ENCODE results near the gene PRKCE.

Gene PRKCE

GRCh38 chr2:46135228-46135855 lies 483.9 kb downstream of the PRKCE start:
- no peaks in the 10 kb centered on the region for H3K27me3 ChIP-seq (ENCODE audit: control insufficient read depth in 1 of 2, insufficient read depth in 2 of 2, low read length in 2 of 2)
- no peak overlapping the region for H3K9ac ChIP-seq (ENCODE audit: low read length in 2 of 2)
- H3K36me3 ChIP-seq (ENCODE audit: control insufficient read depth in 2 of 2, insufficient read depth in 2 of 2, low read length in 2 of 2): no peaks in the 10 kb centered on the region
- H3K27ac ChIP-seq (ENCODE audit: low read length): no peak overlapping the region
- H3K4me1 ChIP-seq (ENCODE audit: control insufficient read depth, insufficient read depth, low read length): peaks cover 5% of the 10 kb centered on the region
- no peak overlapping the region for H3K4me3 ChIP-seq (ENCODE audit: low read length in 2 of 2)
- no peaks in the 10 kb centered on the region for H3K9me3 ChIP-seq (ENCODE audit: control insufficient read depth in 2 of 2, low read length in 2 of 2)

- H3K4me1 ChIP-seq (ENCODE audit: control insufficient read depth, insufficient read depth, low read length): peaks cover 5% of the 10 kb centered on the region
- no peaks in the 10 kb centered on the region for H3K27me3 ChIP-seq (ENCODE audit: control insufficient read depth in 1 of 2, insufficient read depth in 2 of 2, low read length in 2 of 2)
- H3K36me3 ChIP-seq (ENCODE audit: control insufficient read depth in 2 of 2, insufficient read depth in 2 of 2, low read length in 2 of 2): no peaks in the 10 kb centered on the region
- no peak overlapping the region for H3K4me3 ChIP-seq (ENCODE audit: low read length in 2 of 2)
- H3K9me3 ChIP-seq (ENCODE audit: control insufficient read depth in 2 of 2, low read length in 2 of 2): no peaks in the 10 kb centered on the region
- H3K9ac ChIP-seq (ENCODE audit: low read length in 2 of 2): no peak overlapping the region
- no peak overlapping the region for H3K27ac ChIP-seq (ENCODE audit: low read length)
These were observed 484.5 kb downstream of the PRKCE start for GRCh38 chr2:46135958-46136357.

- H3K4me1 ChIP-seq (ENCODE audit: control insufficient read depth, insufficient read depth, low read length): peaks cover 5% of the 10 kb centered on the region
- no peaks in the 10 kb centered on the region for H3K27me3 ChIP-seq (ENCODE audit: control insufficient read depth in 1 of 2, insufficient read depth in 2 of 2, low read length in 2 of 2)
- no peak overlapping the region for H3K27ac ChIP-seq (ENCODE audit: low read length)
- H3K4me3 ChIP-seq (ENCODE audit: low read length in 2 of 2): no peak overlapping the region
- no peaks in the 10 kb centered on the region for H3K36me3 ChIP-seq (ENCODE audit: control insufficient read depth in 2 of 2, insufficient read depth in 2 of 2, low read length in 2 of 2)
- H3K9me3 ChIP-seq (ENCODE audit: control insufficient read depth in 2 of 2, low read length in 2 of 2): no peaks in the 10 kb centered on the region
- no peak overlapping the region for H3K9ac ChIP-seq (ENCODE audit: low read length in 2 of 2)
These were observed 485.0 kb downstream of the PRKCE start for GRCh38 chr2:46136481-46136880.

GRCh38 chr2:46136953-46137352 lies 485.5 kb downstream of the PRKCE start:
- H3K9me3 ChIP-seq (ENCODE audit: control insufficient read depth in 2 of 2, low read length in 2 of 2): no peaks in the 10 kb centered on the region
- H3K4me3 ChIP-seq (ENCODE audit: low read length in 2 of 2): no peak overlapping the region
- H3K27me3 ChIP-seq (ENCODE audit: control insufficient read depth in 1 of 2, insufficient read depth in 2 of 2, low read length in 2 of 2): no peaks in the 10 kb centered on the region
- no peak overlapping the region for H3K27ac ChIP-seq (ENCODE audit: low read length)
- H3K9ac ChIP-seq (ENCODE audit: low read length in 2 of 2): no peak overlapping the region
- peaks cover 5% of the 10 kb centered on the region for H3K4me1 ChIP-seq (ENCODE audit: control insufficient read depth, insufficient read depth, low read length)
- no peaks in the 10 kb centered on the region for H3K36me3 ChIP-seq (ENCODE audit: control insufficient read depth in 2 of 2, insufficient read depth in 2 of 2, low read length in 2 of 2)

- no peak overlapping the region for H3K4me3 ChIP-seq (ENCODE audit: low read length in 2 of 2)
- H3K27ac ChIP-seq (ENCODE audit: low read length): no peak overlapping the region
- no peaks in the 10 kb centered on the region for H3K4me1 ChIP-seq (ENCODE audit: control insufficient read depth, insufficient read depth, low read length)
- peaks cover 0 to 6% of the 10 kb centered on the region in 2 donors for H3K36me3 ChIP-seq (ENCODE audit: control insufficient read depth in 2 of 2, insufficient read depth in 2 of 2, low read length in 2 of 2)
- H3K27me3 ChIP-seq (ENCODE audit: control insufficient read depth in 1 of 2, insufficient read depth in 2 of 2, low read length in 2 of 2): no peaks in the 10 kb centered on the region
- no peaks in the 10 kb centered on the region for H3K9me3 ChIP-seq (ENCODE audit: control insufficient read depth in 2 of 2, low read length in 2 of 2)
- no peak overlapping the region for H3K9ac ChIP-seq (ENCODE audit: low read length in 2 of 2)
These were observed 491.3 kb downstream of the PRKCE start for GRCh38 chr2:46142546-46143428.

GRCh38 chr2:46143429-46144132 lies 492.1 kb downstream of the PRKCE start:
- Histone ChIP-seq H3K27ac (ENCODE audit: low read length) (no peak overlapping the region), H3K9me3 (ENCODE audit: control insufficient read depth in 2 of 2, low read length in 2 of 2) (no peaks in the 10 kb centered on the region), H3K9ac (ENCODE audit: low read length in 2 of 2) (no peak overlapping the region), H3K4me3 (ENCODE audit: low read length in 2 of 2) (no peak overlapping the region), H3K36me3 (ENCODE audit: control insufficient read depth in 2 of 2, insufficient read depth in 2 of 2, low read length in 2 of 2) (peaks cover 0 to 6% of the 10 kb centered on the region in 2 donors), H3K4me1 (ENCODE audit: control insufficient read depth, insufficient read depth, low read length) (no peaks in the 10 kb centered on the region), H3K27me3 (ENCODE audit: control insufficient read depth in 1 of 2, insufficient read depth in 2 of 2, low read length in 2 of 2) (no peaks in the 10 kb centered on the region)

GRCh38 chr2:46144133-46144800 lies 492.8 kb downstream of the PRKCE start:
- H3K4me3 ChIP-seq (ENCODE audit: low read length in 2 of 2): no peak overlapping the region
- H3K4me1 ChIP-seq (ENCODE audit: control insufficient read depth, insufficient read depth, low read length): no peaks in the 10 kb centered on the region
- no peaks in the 10 kb centered on the region for H3K9me3 ChIP-seq (ENCODE audit: control insufficient read depth in 2 of 2, low read length in 2 of 2)
- no peak overlapping the region for H3K27ac ChIP-seq (ENCODE audit: low read length)
- no peaks in the 10 kb centered on the region for H3K27me3 ChIP-seq (ENCODE audit: control insufficient read depth in 1 of 2, insufficient read depth in 2 of 2, low read length in 2 of 2)
- no peak overlapping the region for H3K9ac ChIP-seq (ENCODE audit: low read length in 2 of 2)
- peaks cover 0 to 6% of the 10 kb centered on the region in 2 donors for H3K36me3 ChIP-seq (ENCODE audit: control insufficient read depth in 2 of 2, insufficient read depth in 2 of 2, low read length in 2 of 2)

- peaks cover 0 to 6% of the 10 kb centered on the region in 2 donors for H3K36me3 ChIP-seq (ENCODE audit: control insufficient read depth in 2 of 2, insufficient read depth in 2 of 2, low read length in 2 of 2)
- no peaks in the 10 kb centered on the region for H3K27me3 ChIP-seq (ENCODE audit: control insufficient read depth in 1 of 2, insufficient read depth in 2 of 2, low read length in 2 of 2)
- no peaks in the 10 kb centered on the region for H3K9me3 ChIP-seq (ENCODE audit: control insufficient read depth in 2 of 2, low read length in 2 of 2)
- H3K4me1 ChIP-seq (ENCODE audit: control insufficient read depth, insufficient read depth, low read length): no peaks in the 10 kb centered on the region
- H3K27ac ChIP-seq (ENCODE audit: low read length): no peak overlapping the region
- no peak overlapping the region for H3K4me3 ChIP-seq (ENCODE audit: low read length in 2 of 2)
- no peak overlapping the region for H3K9ac ChIP-seq (ENCODE audit: low read length in 2 of 2)
These were observed 493.5 kb downstream of the PRKCE start for GRCh38 chr2:46145017-46145416.

- peaks cover 0 to 6% of the 10 kb centered on the region in 2 donors for H3K36me3 ChIP-seq (ENCODE audit: control insufficient read depth in 2 of 2, insufficient read depth in 2 of 2, low read length in 2 of 2)
- H3K4me3 ChIP-seq (ENCODE audit: low read length in 2 of 2): no peak overlapping the region
- H3K4me1 ChIP-seq (ENCODE audit: control insufficient read depth, insufficient read depth, low read length): no peaks in the 10 kb centered on the region
- H3K9me3 ChIP-seq (ENCODE audit: control insufficient read depth in 2 of 2, low read length in 2 of 2): no peaks in the 10 kb centered on the region
- H3K27ac ChIP-seq (ENCODE audit: low read length): no peak overlapping the region
- H3K9ac ChIP-seq (ENCODE audit: low read length in 2 of 2): no peak overlapping the region
- no peaks in the 10 kb centered on the region for H3K27me3 ChIP-seq (ENCODE audit: control insufficient read depth in 1 of 2, insufficient read depth in 2 of 2, low read length in 2 of 2)
These were observed 494.4 kb downstream of the PRKCE start for GRCh38 chr2:46145840-46146239.

GRCh38 chr2:46146866-46147502 lies 495.5 kb downstream of the PRKCE start:
- H3K4me1 ChIP-seq (ENCODE audit: control insufficient read depth, insufficient read depth, low read length): no peaks in the 10 kb centered on the region
- peaks cover 0 to 8% of the 10 kb centered on the region in 2 donors for H3K36me3 ChIP-seq (ENCODE audit: control insufficient read depth in 2 of 2, insufficient read depth in 2 of 2, low read length in 2 of 2)
- H3K27me3 ChIP-seq (ENCODE audit: control insufficient read depth in 1 of 2, insufficient read depth in 2 of 2, low read length in 2 of 2): no peaks in the 10 kb centered on the region
- H3K9ac ChIP-seq (ENCODE audit: low read length in 2 of 2): no peak overlapping the region
- H3K9me3 ChIP-seq (ENCODE audit: control insufficient read depth in 2 of 2, low read length in 2 of 2): no peaks in the 10 kb centered on the region
- H3K4me3 ChIP-seq (ENCODE audit: low read length in 2 of 2): no peak overlapping the region
- no peak overlapping the region for H3K27ac ChIP-seq (ENCODE audit: low read length)
